ENCODE data around the gene TMEM59L. TPM values are rescaled to one million over a fixed set of nuclear protein-coding genes. Genes with fewer than 3 reads are reported as not detected.

TMEM59L gene
- total and polyA plus RNA-seq, 9 of the 15 experiments (the other 6 are each of a cell fraction or from before 2014, with no cell fraction given), result 0.37 TPM; not detected in 8

DNA sequence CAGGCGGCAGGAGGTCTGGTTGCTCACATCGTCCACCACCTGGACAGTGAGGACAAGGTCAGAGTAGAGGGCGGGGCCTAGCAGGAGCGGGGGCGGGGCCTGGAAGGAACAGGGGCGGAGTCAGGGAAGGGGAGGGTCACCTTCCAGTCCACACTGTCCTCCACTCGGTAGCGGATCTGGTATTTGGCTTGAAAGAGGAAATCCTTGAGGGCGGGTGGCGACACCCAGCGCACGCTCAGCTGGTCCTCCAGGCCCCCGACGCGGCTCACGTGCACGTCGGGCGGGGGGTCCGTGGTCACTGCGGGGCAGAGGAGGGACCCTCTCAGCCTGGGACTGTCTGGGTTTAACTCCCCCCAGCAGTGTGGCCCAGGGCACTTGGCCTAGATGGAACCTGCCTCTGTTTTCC lies 15.9 kb upstream of the TMEM59L start (continued):
- TF ChIP-seq HDAC1 (IDR thresholded peaks at IDR 0.05) (no peak), RFX7 (CRISPR knock-in tag; IDR thresholded peaks at IDR 0.05) (no peak), TAF7 (tag; IDR thresholded peaks at IDR 0.05) (no peak), DACH1 (IDR thresholded peaks at IDR 0.05; ENCODE audit: partially characterized antibody) (peak; percentile 22), CC2D1A (IDR thresholded peaks at IDR 0.05) (no peak), RUNX1 (IDR thresholded peaks at IDR 0.05; ENCODE audit: low read depth) (no peak), SOX6 (IDR thresholded peaks at IDR 0.05) (0 out of 2 replicates have a peak, but pooled peaks have one; percentile 24), ZNF780A (CRISPR knock-in tag; IDR thresholded peaks at IDR 0.05) (no peak), HEY1 (CRISPR knock-in tag; IDR thresholded peaks at IDR 0.05; ENCODE audit: borderline replicate concordance) (no peak), TFAM (CRISPR knock-in tag; conservative IDR thresholded peaks at IDR 0.05) (no peak), ZZZ3 (IDR thresholded peaks at IDR 0.05) (no peak), ARID2 (IDR thresholded peaks at IDR 0.05) (no peak), NRF1 (conservative IDR thresholded peaks at IDR 0.05 in 1 of 2, IDR thresholded peaks at IDR 0.05 in 1 of 2) (peak; percentile 85 to 87), HSF4 (CRISPR knock-in tag; IDR thresholded peaks at IDR 0.05; ENCODE audit: borderline replicate concordance) (no peak), ZNF830 (CRISPR knock-in tag; IDR thresholded peaks at IDR 0.05) (no peak), GATAD2A (IDR thresholded peaks at IDR 0.05) (no peak), TCF3 (CRISPR knock-in tag; IDR thresholded peaks at IDR 0.05) (no peak), KLF1 (tag; IDR thresholded peaks at IDR 0.05) (no peak), PCBP2 (IDR thresholded peaks at IDR 0.05; ENCODE audit: low read depth, low read length, poor library complexity, severe bottlenecking) (no peak), KDM2B (CRISPR knock-in tag; IDR thresholded peaks at IDR 0.05) (no peak), ZNF77 (CRISPR knock-in tag; IDR thresholded peaks at IDR 0.05) (no peak), HIVEP1 (CRISPR knock-in tag; IDR thresholded peaks at IDR 0.05) (no peak), BHLHE40 (IDR thresholded peaks at IDR 0.05; ENCODE audit: low read length) (peak; percentile 98)
- TF ChIP-seq, protein P1, sequence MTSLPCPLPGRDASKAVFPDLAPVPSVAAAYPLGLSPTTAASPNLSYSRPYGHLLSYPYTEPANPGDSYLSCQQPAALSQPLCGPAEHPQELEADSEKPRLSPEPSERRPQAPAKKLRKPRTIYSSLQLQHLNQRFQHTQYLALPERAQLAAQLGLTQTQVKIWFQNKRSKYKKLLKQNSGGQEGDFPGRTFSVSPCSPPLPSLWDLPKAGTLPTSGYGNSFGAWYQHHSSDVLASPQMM (CRISPR knock-in tag; IDR thresholded peaks at IDR 0.05), result no peak
- TF ChIP-seq, protein P2, sequence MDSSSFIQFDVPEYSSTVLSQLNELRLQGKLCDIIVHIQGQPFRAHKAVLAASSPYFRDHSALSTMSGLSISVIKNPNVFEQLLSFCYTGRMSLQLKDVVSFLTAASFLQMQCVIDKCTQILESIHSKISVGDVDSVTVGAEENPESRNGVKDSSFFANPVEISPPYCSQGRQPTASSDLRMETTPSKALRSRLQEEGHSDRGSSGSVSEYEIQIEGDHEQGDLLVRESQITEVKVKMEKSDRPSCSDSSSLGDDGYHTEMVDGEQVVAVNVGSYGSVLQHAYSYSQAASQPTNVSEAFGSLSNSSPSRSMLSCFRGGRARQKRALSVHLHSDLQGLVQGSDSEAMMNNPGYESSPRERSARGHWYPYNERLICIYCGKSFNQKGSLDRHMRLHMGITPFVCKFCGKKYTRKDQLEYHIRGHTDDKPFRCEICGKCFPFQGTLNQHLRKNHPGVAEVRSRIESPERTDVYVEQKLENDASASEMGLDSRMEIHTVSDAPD (CRISPR knock-in tag; IDR thresholded peaks at IDR 0.05), result no peak
- TF ChIP-seq, protein P3, sequence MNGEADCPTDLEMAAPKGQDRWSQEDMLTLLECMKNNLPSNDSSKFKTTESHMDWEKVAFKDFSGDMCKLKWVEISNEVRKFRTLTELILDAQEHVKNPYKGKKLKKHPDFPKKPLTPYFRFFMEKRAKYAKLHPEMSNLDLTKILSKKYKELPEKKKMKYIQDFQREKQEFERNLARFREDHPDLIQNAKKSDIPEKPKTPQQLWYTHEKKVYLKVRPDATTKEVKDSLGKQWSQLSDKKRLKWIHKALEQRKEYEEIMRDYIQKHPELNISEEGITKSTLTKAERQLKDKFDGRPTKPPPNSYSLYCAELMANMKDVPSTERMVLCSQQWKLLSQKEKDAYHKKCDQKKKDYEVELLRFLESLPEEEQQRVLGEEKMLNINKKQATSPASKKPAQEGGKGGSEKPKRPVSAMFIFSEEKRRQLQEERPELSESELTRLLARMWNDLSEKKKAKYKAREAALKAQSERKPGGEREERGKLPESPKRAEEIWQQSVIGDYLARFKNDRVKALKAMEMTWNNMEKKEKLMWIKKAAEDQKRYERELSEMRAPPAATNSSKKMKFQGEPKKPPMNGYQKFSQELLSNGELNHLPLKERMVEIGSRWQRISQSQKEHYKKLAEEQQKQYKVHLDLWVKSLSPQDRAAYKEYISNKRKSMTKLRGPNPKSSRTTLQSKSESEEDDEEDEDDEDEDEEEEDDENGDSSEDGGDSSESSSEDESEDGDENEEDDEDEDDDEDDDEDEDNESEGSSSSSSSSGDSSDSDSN (IDR thresholded peaks at IDR 0.05; ENCODE audit: borderline replicate concordance in 1 of 2, low read depth in 2 of 2, low read length in 2 of 2), result no peak
- TF ChIP-seq, protein P4, sequence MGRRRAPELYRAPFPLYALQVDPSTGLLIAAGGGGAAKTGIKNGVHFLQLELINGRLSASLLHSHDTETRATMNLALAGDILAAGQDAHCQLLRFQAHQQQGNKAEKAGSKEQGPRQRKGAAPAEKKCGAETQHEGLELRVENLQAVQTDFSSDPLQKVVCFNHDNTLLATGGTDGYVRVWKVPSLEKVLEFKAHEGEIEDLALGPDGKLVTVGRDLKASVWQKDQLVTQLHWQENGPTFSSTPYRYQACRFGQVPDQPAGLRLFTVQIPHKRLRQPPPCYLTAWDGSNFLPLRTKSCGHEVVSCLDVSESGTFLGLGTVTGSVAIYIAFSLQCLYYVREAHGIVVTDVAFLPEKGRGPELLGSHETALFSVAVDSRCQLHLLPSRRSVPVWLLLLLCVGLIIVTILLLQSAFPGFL (CRISPR knock-in tag; IDR thresholded peaks at IDR 0.05), result no peak
